Activated T-helper 1 cell treated with Interleukin-2 at 50 U/mL for 16 hours (primary cell): ENCODE measurements around the gene PODXL.

Experiments used
- DNase-seq: peaks from one replicate; pipeline ENCODE4 v3.0.0-alpha.2; 2020; ENCODE audit warnings: low read depth

PODXL gene

DNA sequence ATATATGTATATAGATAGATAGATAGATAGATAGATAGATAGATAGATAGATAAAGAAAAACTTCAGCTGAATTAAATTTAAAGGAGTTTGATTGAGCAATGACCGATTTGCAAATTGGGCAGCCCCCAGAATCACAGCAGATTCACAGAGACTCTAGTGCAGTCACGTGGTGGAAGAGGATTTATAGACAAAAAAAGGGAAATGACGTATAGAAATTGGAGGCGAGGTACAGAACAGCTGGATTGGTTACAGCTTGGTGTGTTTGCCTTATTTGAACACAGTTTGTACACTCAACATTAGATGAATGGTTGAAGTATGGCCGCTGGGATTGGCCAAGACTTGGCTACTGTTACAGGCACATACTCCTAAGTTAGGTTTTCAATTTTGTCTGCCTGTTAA is 8.2 kb upstream of the PODXL start:
- no peak for DNase-seq

DNA sequence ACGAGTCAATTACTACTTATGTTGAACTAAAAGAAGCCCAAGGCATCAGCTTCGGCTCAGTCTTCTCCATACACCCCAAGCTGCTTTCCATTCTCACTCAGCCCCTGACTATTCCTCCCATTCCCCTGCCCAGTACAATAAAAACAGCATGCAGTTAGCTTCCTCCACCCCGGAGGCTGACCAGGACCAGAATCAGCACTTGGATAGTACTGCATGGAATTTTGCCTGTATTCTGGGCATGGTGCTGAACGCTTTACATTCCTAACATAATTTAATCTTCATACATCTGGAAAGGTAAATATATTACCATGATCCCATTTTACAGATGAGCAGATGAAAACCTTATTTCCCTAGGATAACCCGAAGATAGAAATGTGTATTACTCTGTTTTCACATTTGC is 7.5 kb upstream of the PODXL start:
- no peak for DNase-seq

DNA sequence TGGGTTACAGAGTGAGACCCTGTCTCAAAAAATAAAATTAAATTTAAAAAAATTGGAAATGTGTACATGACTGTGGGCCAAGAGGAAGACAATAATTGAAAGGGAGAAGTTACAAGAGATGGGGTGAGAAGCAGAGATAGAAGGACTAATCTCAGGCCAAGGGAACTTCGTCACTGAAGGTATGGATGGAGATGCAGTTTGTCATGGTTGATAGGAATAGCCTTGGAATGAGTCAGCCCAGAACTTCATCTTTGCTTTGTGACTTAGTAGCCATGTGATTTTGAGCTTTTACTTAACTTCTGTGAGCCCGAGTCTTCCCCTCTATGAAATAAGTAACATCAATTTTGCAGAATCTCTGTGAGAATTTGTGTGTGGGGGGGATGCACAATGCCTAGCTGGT is 6.5 kb upstream of the PODXL start:
- no peak for DNase-seq

- no peak for DNase-seq
These were observed 3.6 kb upstream of the PODXL start for GRCh38 chr7:131560061-131560460.

DNA sequence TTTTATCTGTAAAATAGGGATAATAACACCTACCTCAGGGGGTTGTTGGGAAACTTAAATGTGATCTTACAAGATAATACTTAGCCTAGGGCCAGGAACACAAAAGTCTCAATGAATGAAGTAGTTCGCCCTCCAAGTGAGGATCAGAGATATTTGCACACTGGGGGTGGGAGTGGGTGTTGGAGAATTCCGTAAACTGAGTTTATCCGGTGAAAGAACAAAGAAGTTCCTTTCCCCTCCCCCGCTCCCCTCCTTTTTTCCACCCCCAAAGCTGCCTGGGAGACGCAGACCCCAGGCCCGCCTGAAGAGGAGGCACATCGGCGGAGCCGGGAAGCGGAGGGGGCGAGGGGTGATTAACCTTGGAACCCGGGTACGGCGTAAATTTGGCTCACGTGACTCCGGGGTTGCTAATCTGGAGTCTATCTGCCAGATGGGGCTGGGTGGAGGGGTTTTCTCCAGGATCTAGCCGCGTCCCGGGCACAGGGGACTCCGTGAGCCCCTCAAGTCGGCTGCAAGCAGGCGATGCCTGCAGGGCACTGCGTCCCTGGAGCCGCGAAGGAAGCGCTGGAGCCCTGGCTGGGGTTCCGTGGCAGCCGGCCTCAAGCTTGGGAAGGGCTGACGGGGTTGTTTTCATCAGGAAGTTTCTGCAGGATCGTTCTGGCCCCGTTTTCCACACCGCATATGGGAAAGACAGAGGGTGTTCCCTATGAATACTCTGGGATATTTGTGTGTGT is 1.4 kb upstream of the PODXL start:
- no peak for DNase-seq

DNA sequence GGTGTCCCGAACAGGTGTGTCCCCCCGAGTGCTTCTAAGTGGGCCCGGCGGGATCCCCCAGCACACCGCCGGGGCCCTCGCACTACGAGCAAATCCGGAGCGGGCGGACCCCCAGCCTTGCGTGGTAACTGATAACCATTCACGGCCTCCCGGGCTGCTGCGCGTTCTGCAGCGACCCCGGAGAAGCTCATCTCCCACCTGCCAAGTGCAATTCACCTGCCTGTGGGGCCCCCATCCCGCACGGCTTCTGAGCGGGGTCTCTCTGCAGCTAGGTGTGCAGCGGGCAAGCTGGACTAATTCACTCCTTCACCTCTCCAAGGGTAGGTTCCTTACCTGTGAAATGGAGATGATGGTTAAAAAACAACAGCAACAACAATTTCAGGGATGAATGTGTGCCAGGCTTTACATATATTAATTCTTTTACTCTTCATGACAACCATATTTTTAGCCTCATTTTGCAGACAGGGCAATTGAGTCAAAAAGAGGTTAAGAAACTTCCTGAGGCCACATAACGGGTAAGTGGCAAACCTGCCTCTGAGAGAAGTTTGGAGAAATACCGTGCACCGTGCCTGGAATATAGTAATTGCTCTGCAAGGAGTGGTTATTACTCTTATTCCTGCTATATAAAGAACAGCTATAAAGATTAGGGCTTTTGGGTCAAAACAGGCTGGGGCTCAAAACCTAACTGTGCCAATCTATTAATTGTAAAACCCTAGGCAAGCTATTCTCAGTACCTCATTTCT is 652 bp upstream of the PODXL start:
- DNase-seq: no peak

- no peak for DNase-seq
These were observed 826 bp downstream of the PODXL start for GRCh38 chr7:131555552-131556052.

GRCh38 chr7:131554880-131555516 is 1.4 kb downstream of the PODXL start:
- no peak for DNase-seq

DNA sequence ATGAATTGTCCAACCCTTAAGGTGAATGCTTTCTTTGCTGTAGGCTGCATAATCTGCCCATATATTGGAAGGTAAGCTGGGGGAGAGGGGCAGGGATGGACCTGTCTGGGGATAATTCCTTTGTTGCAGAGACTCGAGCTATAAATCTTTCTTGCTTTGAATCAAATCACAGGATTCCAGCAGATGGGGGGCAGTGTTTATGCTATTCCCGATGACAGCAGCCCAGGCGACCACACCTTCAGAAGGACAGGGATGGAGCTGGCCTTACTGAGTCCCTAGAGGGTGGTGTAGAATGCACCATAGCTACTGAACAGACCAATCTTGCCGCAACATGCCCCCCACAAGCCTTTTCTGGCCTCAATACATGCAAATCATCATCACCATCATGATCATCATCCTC is 2.5 kb downstream of the PODXL start:
- no peak for DNase-seq

DNA sequence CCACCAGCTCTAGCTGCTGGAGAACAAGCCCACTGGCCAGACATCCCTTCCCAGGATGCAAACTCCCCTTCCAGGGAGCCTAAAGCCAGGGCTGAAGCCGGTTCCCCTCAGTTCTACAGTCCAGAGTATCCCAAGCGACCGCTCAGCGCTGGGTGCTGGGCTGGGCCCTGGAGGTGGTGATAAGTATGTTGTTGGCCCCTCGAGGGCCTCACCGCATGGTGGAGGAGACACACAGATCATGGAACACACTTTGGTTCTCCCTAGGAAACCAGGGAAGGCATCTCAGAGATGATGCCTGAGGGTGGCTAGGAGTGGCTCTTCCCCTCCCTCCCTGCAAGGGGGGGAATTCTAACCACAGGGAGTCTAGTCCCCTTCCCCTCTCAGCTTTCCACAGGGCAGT is 4.4 kb downstream of the PODXL start:
- no peak for DNase-seq

DNA sequence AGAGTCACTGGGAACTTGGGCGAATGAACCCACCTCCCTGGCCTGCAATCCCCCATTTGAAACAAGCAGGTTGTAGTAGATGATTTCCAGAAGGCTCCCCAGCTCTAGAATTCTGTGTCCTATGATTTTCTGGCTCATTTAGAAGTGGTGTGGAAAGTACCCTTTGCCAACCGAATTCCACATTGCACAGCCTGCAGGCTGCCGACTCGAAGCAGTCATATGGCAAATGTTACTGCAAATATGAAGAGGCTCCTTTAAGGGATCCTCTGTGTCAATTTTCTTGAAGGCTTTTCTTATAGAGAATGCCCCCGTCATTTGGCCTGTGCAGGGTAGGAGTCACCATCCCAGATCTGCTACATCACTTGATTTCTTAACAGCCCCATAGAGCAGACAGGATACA is 5.6 kb downstream of the PODXL start:
- DNase-seq: no peak

GRCh38 chr7:131548371-131548770 is 8.1 kb downstream of the PODXL start:
- no peak for DNase-seq

DNA sequence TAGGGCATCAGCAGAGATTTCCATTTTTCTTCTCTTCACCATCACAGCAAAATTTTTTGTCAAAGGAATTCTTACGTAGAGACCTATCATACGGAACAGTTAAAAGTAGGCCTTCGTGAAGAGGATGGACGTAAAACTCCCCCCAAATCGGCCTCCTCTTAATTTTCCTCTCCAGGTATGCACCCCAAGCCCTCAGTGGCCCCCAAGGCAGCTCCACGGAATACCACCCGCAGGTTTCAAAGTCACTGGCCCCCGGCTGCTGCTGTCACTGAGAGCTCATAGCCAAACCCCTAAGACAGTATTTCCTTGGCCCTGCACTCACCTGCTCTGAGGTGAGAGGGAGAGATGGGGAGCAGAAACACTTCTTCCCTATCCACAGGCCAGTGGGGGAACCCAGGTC is 8.8 kb downstream of the PODXL start:
- no peak for DNase-seq

- DNase-seq: no peak
These were observed 9.8 kb downstream of the PODXL start for GRCh38 chr7:131546583-131547141.

GRCh38 chr7:131546126-131546525 is 10.3 kb downstream of the PODXL start:
- no peak for DNase-seq

GRCh38 chr7:131544449-131545301 is 11.8 kb downstream of the PODXL start:
- DNase-seq: no peak

GRCh38 chr7:131544021-131544420 is 12.4 kb downstream of the PODXL start:
- DNase-seq: no peak

DNA sequence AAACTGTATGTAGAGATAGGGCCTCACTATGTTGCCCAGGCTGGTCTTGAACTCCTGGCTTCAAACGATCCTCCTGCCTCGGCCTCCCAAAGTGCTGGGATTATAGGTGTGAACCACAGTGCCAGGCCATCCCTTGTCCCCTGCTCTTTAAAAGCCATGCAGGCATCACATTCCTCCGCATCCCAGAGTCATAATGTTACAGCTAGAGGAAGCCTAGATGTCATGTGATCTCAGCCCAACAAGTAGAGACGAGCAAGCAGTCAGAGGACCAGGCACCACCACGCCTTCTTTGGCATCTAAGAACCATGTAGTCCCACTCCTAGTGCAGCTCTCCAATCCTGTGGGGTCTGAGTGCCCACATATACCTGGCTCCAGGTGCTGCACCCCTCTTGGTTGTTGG is 13.1 kb downstream of the PODXL start:
- no peak for DNase-seq

DNA sequence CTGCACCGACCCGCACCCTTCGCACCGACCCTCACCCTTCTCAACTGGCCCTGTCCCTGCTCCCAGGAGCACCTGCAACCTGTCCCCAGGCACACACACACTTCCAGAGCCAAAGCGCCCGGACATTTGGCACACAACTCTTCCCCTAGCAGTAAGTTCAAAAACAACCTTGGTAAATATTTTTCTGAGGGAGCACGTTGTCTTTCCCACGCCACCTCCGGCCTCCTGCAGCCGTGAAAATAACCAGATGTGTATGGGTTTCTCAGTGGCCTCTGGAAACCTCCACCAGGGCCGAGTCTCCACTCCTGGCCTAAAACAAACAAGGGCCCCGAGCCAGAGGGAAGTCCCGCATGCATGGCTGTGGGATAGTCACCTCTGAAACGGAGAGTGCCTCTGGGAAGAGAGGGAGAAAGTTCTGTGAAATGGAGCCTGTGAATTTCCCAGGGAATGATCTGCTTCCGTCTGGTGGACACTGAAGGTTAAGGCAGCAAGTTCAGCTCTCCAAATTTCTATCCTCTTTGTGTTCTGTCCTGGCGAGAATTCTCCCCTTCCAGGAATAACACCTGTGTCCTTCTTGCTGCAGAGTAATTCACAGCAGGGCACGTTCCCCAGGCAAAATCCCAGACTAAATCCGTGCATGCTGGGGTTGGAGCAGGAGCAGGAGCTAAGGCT is 15.8 kb downstream of the PODXL start:
- DNase-seq: no peak

GRCh38 chr7:131538813-131539179 is 17.6 kb downstream of the PODXL start:
- DNase-seq: no peak

GRCh38 chr7:131538071-131538812 is 18.2 kb downstream of the PODXL start:
- no peak for DNase-seq
